K562 (cell line): ENCODE results near the gene PDE2A. TPM values are rescaled to one million over a fixed set of nuclear protein-coding genes. Genes with fewer than 3 reads are reported as not detected.

Experiments
- ATAC-seq: fragments of 200-7000 bp; cut with Tn5 transposase; 3 replicates; pipeline ENCODE4 v1.9.1; 2020; ENCODE audit warnings: moderate library complexity
- BruUV-seq: library from RNA; stranded (reverse); fragments of 400-500 nt; replicated peaks from 2 replicates; lab custom pipeline; 2021; lab: Mats Ljungman, UMichigan
- CTCF ChIA-PET: fragments of 300-600 bp; formaldehyde crosslinking; extraction: SDS; loops from one replicate; lab custom pipeline; 2021; ENCODE audit warnings: low intra/inter-chr PET ratio; lab: Yijun Ruan, JAX
- POLR2A ChIA-PET: fragments of 300-600, 350-650 bp; sonication (Branson Sonifier 250); formaldehyde crosslinking; extraction: SDS; loops from one replicate; lab custom pipeline; 2021; ENCODE audit warnings: antibody characterized with exemption, inconsistent platforms; lab: Yijun Ruan, JAX
- DNase-seq, 4 experiments: peaks; one replicate each; pipeline versions ENCODE4 v3.0.0 to v3.0.0-alpha.2; 2011 to 2018; ENCODE audit warnings: low spot score in 3 of 4, mixed read lengths in 3 of 4; ENCODE audit errors: extremely low read depth in 1 of 4
- FAIRE-seq: peaks from 2 replicates; lab custom pipeline; 2011; peaks lifted over from hg19 to GRCh38; lab: Jason Lieb, UNC
- H2AFZ ChIP-seq: 2 replicates; pipeline ENCODE4 v1.6.0; 2011; ENCODE audit warnings: low read depth, low read length, control low read depth, inconsistent platforms
- H3K27ac ChIP-seq: fragments of 200-600 bp; 3 replicates; pipeline ENCODE4 v1.8.0; 2011; ENCODE audit warnings: low read depth, mild to moderate bottlenecking, control low read depth, inconsistent platforms, low read length, moderate library complexity, mixed read lengths; ENCODE audit errors: extremely low read depth
- H3K27me3 ChIP-seq, 2 experiments: fragments of 300-600 bp in 1 of 2; 2 replicates in 1 of 2; 3 replicates in 1 of 2; pipeline versions ENCODE4 v1.6.0 to v1.8.0; 2011; ENCODE audit warnings: inconsistent platforms in 2 of 2, low read length in 2 of 2, mild to moderate bottlenecking in 1 of 2, mixed read lengths in 1 of 2, moderate library complexity in 1 of 2; ENCODE audit not compliant: control insufficient read depth in 2 of 2, insufficient read depth in 2 of 2
- H3K36me3 ChIP-seq: fragments of 300-600 bp; 3 replicates; pipeline ENCODE4 v1.8.0; 2011; ENCODE audit warnings: mild to moderate bottlenecking, low read length, inconsistent platforms; ENCODE audit not compliant: control insufficient read depth, insufficient read depth
- H3K4me1 ChIP-seq, 2 experiments: fragments of 200-600 bp in 1 of 2; replicated peaks in 1 of 2; 2 replicates in 1 of 2; 3 replicates in 1 of 2; pipeline versions ENCODE4 v1.5.1 to v1.8.0; 2011; ENCODE audit warnings: inconsistent platforms in 2 of 2, low read length in 2 of 2, mild to moderate bottlenecking in 1 of 2, mixed read lengths in 1 of 2, moderate library complexity in 1 of 2; ENCODE audit not compliant: control insufficient read depth in 2 of 2, insufficient read depth in 2 of 2
- H3K4me2 ChIP-seq: 2 replicates; pipeline ENCODE4 v1.6.1; 2011; ENCODE audit warnings: low read length, control low read depth, inconsistent platforms, mixed read lengths; ENCODE audit not compliant: insufficient read depth
- H3K4me3 ChIP-seq: fragments of 200-600 bp; sonication (generic), shearing (Covaris generic); 2 replicates; pipeline ENCODE4 v1.5.1; 2016; ENCODE audit warnings: control low read depth, inconsistent platforms
- H3K79me2 ChIP-seq: fragments of 200-600 bp; 3 replicates; pipeline ENCODE4 v1.8.0; 2011; ENCODE audit warnings: low read length, inconsistent platforms; ENCODE audit not compliant: control insufficient read depth, insufficient read depth
- H3K9ac ChIP-seq, 2 experiments: 2 replicates each; pipeline versions ENCODE4 v1.6.0 to v1.6.1; 2011; ENCODE audit warnings: low read depth in 2 of 2, low read length in 2 of 2, control low read depth in 1 of 2, inconsistent platforms in 1 of 2, mild to moderate bottlenecking in 1 of 2, mixed read lengths in 1 of 2; ENCODE audit not compliant: insufficient read depth in 1 of 2
- H3K9me1 ChIP-seq: one replicate; pipeline ENCODE4 v1.6.0; 2011; ENCODE audit warnings: inconsistent platforms, mild to moderate bottlenecking, low read length, moderate library complexity; ENCODE audit not compliant: control insufficient read depth, insufficient read depth
- H3K9me3 ChIP-seq: replicated peaks from 2 replicates; pipeline ENCODE4 v1.5.1; 2011; ENCODE audit warnings: low read depth, low read length, inconsistent platforms; ENCODE audit not compliant: control insufficient read depth, insufficient read depth
- H4K20me1 ChIP-seq: replicated peaks from 2 replicates; pipeline ENCODE4 v1.6.1; 2011; ENCODE audit warnings: low read length, inconsistent platforms, mixed read lengths; ENCODE audit not compliant: control insufficient read depth, insufficient read depth
- CEBPZ ChIP-seq: fragments of 150-350 bp; IDR thresholded peaks from 2 replicates; pipeline ENCODE4 v1.6.1; 2014; ENCODE audit warnings: low read depth, mild to moderate bottlenecking, low read length, borderline replicate concordance
- ESRRB ChIP-seq: fragments of 250-450 bp; sonication (Bioruptor Pico); IDR thresholded peaks from 2 replicates; pipeline ENCODE4 v1.5.0; 2020; ENCODE audit warnings: mild to moderate bottlenecking, moderate library complexity, borderline replicate concordance
- HNRNPUL1 ChIP-seq: fragments of 200-400 bp; formaldehyde crosslinking; IDR thresholded peaks from 2 replicates; pipeline ENCODE4 v1.6.1; 2017; ENCODE audit warnings: low read length
- JUND ChIP-seq, 2 experiments: IDR thresholded peaks; 2 replicates in 1 of 2; 3 replicates in 1 of 2; pipeline ENCODE4 v1.6.1; 2011; ENCODE audit warnings: borderline replicate concordance in 2 of 2, low read depth in 2 of 2, low read length in 2 of 2, improper control_type of control experiment in 1 of 2, missing biosample characterization in 1 of 2, missing genetic modification characterization in 1 of 2, missing genetic modification reagents in 1 of 2
- MCM3 ChIP-seq: fragments of 450-650 bp; IDR thresholded peaks from 2 replicates; pipeline ENCODE4 v1.6.1; 2016
- MITF ChIP-seq: IDR thresholded peaks from 2 replicates; pipeline ENCODE4 v1.6.1; 2014; ENCODE audit warnings: antibody characterized with exemption
- PHF20 ChIP-seq: fragments of 450-650 bp; IDR thresholded peaks from 2 replicates; pipeline ENCODE4 v1.6.1; 2018; ENCODE audit not compliant: partially characterized antibody
- SMARCB1 ChIP-seq: IDR thresholded peaks from 2 replicates; pipeline ENCODE4 v1.6.1; 2011; ENCODE audit warnings: improper control_type of control experiment, low read depth; ENCODE audit not compliant: insufficient read length
- SRF ChIP-seq, 2 experiments: fragments of 250-450, 450-650 bp in 1 of 2; sonication (Bioruptor Pico) in 1 of 2; sonication (generic) in 1 of 2; formaldehyde crosslinking; IDR thresholded peaks; 2 replicates each; pipeline versions ENCODE4 v1.5.0 to v1.5.1; 2020 to 2022; ENCODE audit warnings: mild to moderate bottlenecking in 1 of 2, missing genetic modification reagents in 1 of 2
- ZBTB17 ChIP-seq: fragments of 450-650 bp; formaldehyde crosslinking; IDR thresholded peaks from 2 replicates; pipeline ENCODE4 v1.4.0; 2020; ENCODE audit warnings: mild to moderate bottlenecking
- ZNF280A ChIP-seq: fragments of 450-650 bp; IDR thresholded peaks from 2 replicates; pipeline ENCODE4 v1.6.1; 2018; ENCODE audit warnings: mild to moderate bottlenecking, low read depth; ENCODE audit not compliant: partially characterized antibody
- ZNF316 ChIP-seq: fragments of 450-650 bp; IDR thresholded peaks from 2 replicates; pipeline ENCODE4 v1.6.1; 2016
- ZNF766 ChIP-seq: fragments of 200-800 bp; sonication (Bioruptor generic); conservative IDR thresholded peaks from 2 replicates; pipeline ENCODE4 v1.6.1; 2016; ENCODE audit warnings: missing genetic modification characterization, missing compliant biosample characterization
- ZSCAN29 ChIP-seq: fragments of 450-650 bp; IDR thresholded peaks from 2 replicates; pipeline ENCODE4 v1.6.1; 2017
- WGBS: fragments of 100-300 bp; shearing (Covaris generic); methylation state at CpG from one replicate; pipeline ENCODE4 v1.1.6; 2016; ENCODE audit warnings: low coverage, mixed read lengths; ENCODE audit not compliant: insufficient coverage; ENCODE audit errors: missing lambda C conversion rate; 5-methylcytosine and 5-hydroxymethylcytosine counted together
- in situ Hi-C: fragments of 300-500 bp; cut with MboI; formaldehyde crosslinking; loops from 4 replicates; pipeline ENCODE4 v1.15.0; 2018; ENCODE audit warnings: inconsistent platforms, mixed read lengths
- intact Hi-C: fragments of 100-400 bp; cut with micrococcal nuclease; formaldehyde crosslinking; loops from 2 replicates; pipeline ENCODE4 v1.14.2; 2022
- polyA plus RNA-seq, 8 experiments: library from polyadenylated mRNA; depleted of rRNA in 4 of 8; stranded (reverse) in 5 of 8; unstranded in 3 of 8; fragments of >200 nt; fragmentation: Nextera tagmentation in 2 of 8; fragmentation: Illumina TruSeq in 1 of 8; extraction: Ambion mirVana in 2 of 8; extraction: Trizol in 1 of 8; gene quantifications; 2 replicates each; pipeline versions ENCODE4 v1.2.1 to v1.2.3, GENCODE V29; 2011 to 2014; ENCODE audit warnings: inconsistent platforms in 1 of 8, missing spikeins in 1 of 8
- total RNA-seq, 7 experiments: library from RNA; depleted of rRNA in 6 of 7; stranded (reverse); fragments of >200 nt in 6 of 7; fragmentation: Illumina TruSeq in 2 of 7; extraction: Trizol in 2 of 7; gene quantifications; 2 replicates each; pipeline versions ENCODE4 v1.2.1 to v1.2.3, GENCODE V29; 2011 to 2021; ENCODE audit warnings: low replicate concordance in 1 of 7

The PDE2A gene
- total and polyA plus RNA-seq, 9 of the 15 experiments (the other 6 are each of a cell fraction or from before 2014, with no cell fraction given) = 0.07 to 15.2 (median 1.6) TPM; not detected in 1

GRCh38 chr11:72701466-72701865, 27.2 kb upstream of the PDE2A start (continued):
- TF ChIP-seq ZNF766 (CRISPR knock-in tag) = no peak

GRCh38 chr11:72700146-72700545, 25.9 kb upstream of the PDE2A start:
- Histone ChIP-seq H3K9me1 (peaks cover 15% of the 10 kb centered on the region), H3K9ac (no peak overlapping the region), H3K4me3 (no peak overlapping the region), H3K27me3 (no peaks in the 10 kb centered on the region), H3K4me2 (no peak overlapping the region), H3K36me3 (peaks cover 86% of the 10 kb centered on the region; the same call in 2 of the 3 replicates), H3K9me3 (no peaks in the 10 kb centered on the region), H4K20me1 (peaks cover 3% of the 10 kb centered on the region; the same call in 1 of the 2 replicates), H3K27ac (no peak overlapping the region), H3K79me2 (no peaks in the 10 kb centered on the region; the same call in 2 of the 3 replicates), H3K4me1 (peaks cover 8 to 43% of the 10 kb centered on the region in 2 experiments; a peak in 4 of 5 replicates), H2AFZ (no peak overlapping the region)
- intact Hi-C loops (no loop called here), in situ Hi-C loops (no loop called here)
- FAIRE-seq (no peak), ATAC-seq (no peak), DNase-seq (no peak)
- 64% methylated on average over 3 of the region's 3 CpGs for WGBS
- ChIA-PET CTCF (no interaction called here), POLR2A (interaction anchor here (0.6 to 0.7 kb wide), 2 partner anchors 32 to 367 kb away, joined by 3 to 4 read pairs; no protein-coding TSS in a partner anchor)
- no TSS peak for BruUV-seq
- no peak for TF ChIP-seq MCM3
- no peak for TF ChIP-seq PHF20
- no peak for TF ChIP-seq ZNF316
- TF ChIP-seq ZNF280A = no peak
- TF ChIP-seq ESRRB (CRISPR knock-in tag) = no peak
- no peak for TF ChIP-seq SRF (CRISPR knock-in tag; IDR thresholded peaks at IDR 0.05)
- TF ChIP-seq CEBPZ = no peak
- TF ChIP-seq ZBTB17 (CRISPR knock-in tag) = no peak
- no peak for TF ChIP-seq SMARCB1
- no peak for TF ChIP-seq HNRNPUL1
- no peak for TF ChIP-seq MITF
- TF ChIP-seq JUND (IDR thresholded peaks at IDR 0.05; ENCODE audit: borderline replicate concordance, low read depth, low read length) = no peak
- no peak for TF ChIP-seq JUND (tag; IDR thresholded peaks at IDR 0.05; ENCODE audit: borderline replicate concordance, low read depth, low read length)
- no peak for TF ChIP-seq ZSCAN29
